GM06990 (cell line): ENCODE data around the gene PCDHGB7.
"Not testable (repeated sequence)": the region's sequence is repeated elsewhere in the genome, so short reads cannot be mapped to it uniquely, and the experiment has no call there.

ENCODE experiments used
- DNase-seq: peaks from one replicate; pipeline ENCODE4 v3.0.0-alpha.2; 2011; ENCODE audit not compliant: insufficient read length; ENCODE audit errors: extremely low read depth
- H3K27me3 ChIP-seq: replicated peaks from 2 replicates; pipeline ENCODE4 v1.6.0; 2011; ENCODE audit warnings: low read length; ENCODE audit not compliant: control insufficient read depth, insufficient read depth
- H3K36me3 ChIP-seq: 2 replicates; pipeline ENCODE4 v1.5.1; 2011; ENCODE audit warnings: low read length; ENCODE audit not compliant: control insufficient read depth, insufficient read depth
- H3K4me3 ChIP-seq: replicated peaks from 2 replicates; pipeline ENCODE4 v1.5.1; 2011; ENCODE audit warnings: low read depth, mild to moderate bottlenecking, control low read depth, low read length
- CTCF ChIP-seq: IDR thresholded peaks from 2 replicates; pipeline ENCODE4 v1.5.1; 2011; ENCODE audit warnings: low read length, control low read depth, mild to moderate bottlenecking, inconsistent platforms; ENCODE audit not compliant: insufficient read depth, poor library complexity, severe bottlenecking

PCDHGB7 gene

GRCh38 chr5:141382469-141383294 lies 34.8 kb upstream of the PCDHGB7 start, which contains the start of gene PCDHGA7:
Gene PCDHGA7, plus strand, starts transcription at chr5:141382742. Its CDS starts 158 bp downstream, at chr5:141382900.
- H3K27me3 ChIP-seq, result no peaks in the 10 kb centered on the region

GRCh38 chr5:141383345-141383744 lies 34.1 kb upstream of the PCDHGB7 start:
- Histone ChIP-seq H3K27me3 (no peaks in the 10 kb centered on the region), H3K4me3 (no peak overlapping the region), H3K36me3 (no peaks in the 10 kb centered on the region)
- TF ChIP-seq CTCF, result no peak
- no peak for DNase-seq

More at GRCh38 chr5:141382469-141383294, 34.8 kb upstream of the PCDHGB7 start, which contains the start of gene PCDHGA7:
- no peak for DNase-seq
- no peak within 1 kb of the TSS for H3K4me3 ChIP-seq
- no peak for TF ChIP-seq CTCF
- H3K36me3 ChIP-seq, result no peaks in the 10 kb centered on the region

- H3K36me3 ChIP-seq, result no peaks in the 10 kb centered on the region
- H3K27me3 ChIP-seq, result no peaks in the 10 kb centered on the region
- DNase-seq, result no peak
- TF ChIP-seq CTCF, result no peak
- no peak overlapping the region for H3K4me3 ChIP-seq
These were observed 32.8 kb upstream of the PCDHGB7 start for GRCh38 chr5:141384471-141385267.

GRCh38 chr5:141387557-141388311 lies 29.7 kb upstream of the PCDHGB7 start, which contains the start of gene PCDHGB4:
Gene PCDHGB4, plus strand, starts transcription at chr5:141387698. Its CDS starts 187 bp downstream, at chr5:141387885.
- DNase-seq, H3K36me3 ChIP-seq, H3K4me3 ChIP-seq, H3K27me3 ChIP-seq: not testable (repeated sequence)

GRCh38 chr5:141388661-141389060 lies 28.8 kb upstream of the PCDHGB7 start:
- no peak for DNase-seq
- Histone ChIP-seq H3K4me3 (no peak overlapping the region), H3K36me3 (no peaks in the 10 kb centered on the region), H3K27me3 (no peaks in the 10 kb centered on the region)
- no peak for TF ChIP-seq CTCF
